ENCODE results near the gene CCDC69.

CCDC69 gene

GRCh38 chr5:151158287-151158661, 65.6 kb downstream of the CCDC69 start:
- DNase-seq = no peak

DNA sequence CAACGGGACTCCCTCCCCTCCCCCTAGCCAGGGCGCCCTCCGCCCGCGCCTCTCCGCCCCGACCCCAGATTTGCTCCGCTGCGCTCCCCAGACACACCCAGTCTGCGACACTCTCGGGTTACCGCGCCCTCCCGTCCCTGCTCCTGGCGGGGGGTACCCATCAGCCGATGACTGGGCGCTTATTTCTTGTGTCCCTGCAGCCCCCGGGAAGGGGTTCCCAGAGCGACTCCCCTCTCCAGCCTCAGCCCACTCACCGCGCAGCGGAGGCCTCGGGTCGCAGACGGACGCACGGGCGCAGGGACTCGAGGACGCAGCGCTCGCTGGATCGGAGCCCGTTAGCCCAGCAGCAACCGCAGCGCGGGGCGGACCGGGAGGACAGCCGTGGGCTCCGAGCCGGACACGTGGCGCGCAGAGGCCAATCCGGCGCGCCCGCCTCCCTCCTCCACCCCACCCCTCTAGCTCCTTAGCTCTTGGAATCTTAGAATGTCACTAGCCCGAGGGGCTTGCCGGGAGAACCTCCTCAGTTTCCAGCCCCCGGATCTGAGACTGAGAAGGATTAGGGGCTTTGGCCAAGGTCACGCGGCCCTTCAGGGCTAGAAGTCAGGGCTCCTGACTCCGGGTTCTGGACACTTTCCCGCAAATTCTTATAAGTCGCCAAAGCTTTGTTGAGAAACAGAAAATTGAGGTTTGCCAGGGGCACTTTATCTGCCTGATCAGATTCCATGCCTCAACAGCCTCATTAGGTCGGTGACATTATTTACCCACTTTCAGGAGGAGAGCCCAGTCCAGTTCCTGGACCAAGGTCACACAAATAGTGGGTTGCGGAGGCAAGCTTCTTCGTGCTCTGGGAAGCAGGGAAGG, 66.2 kb downstream of the CCDC69 start, which contains the start of gene ANXA6:
Gene ANXA6, minus strand, starts transcription at position 354 of the 861 bp plus-strand sequence. CDS start 9,878 bp downstream, outside the sequence.
- peak; percentile 84 for DNase-seq

- peak; percentile 13 for DNase-seq
Observed at GRCh38 chr5:151156507-151157420, 67.1 kb downstream of the CCDC69 start.

- peak; percentile 26 for DNase-seq
Observed at GRCh38 chr5:151155775-151156506, 68.0 kb downstream of the CCDC69 start.

GRCh38 chr5:151154931-151155774, 68.7 kb downstream of the CCDC69 start:
- no peak for DNase-seq

DNA sequence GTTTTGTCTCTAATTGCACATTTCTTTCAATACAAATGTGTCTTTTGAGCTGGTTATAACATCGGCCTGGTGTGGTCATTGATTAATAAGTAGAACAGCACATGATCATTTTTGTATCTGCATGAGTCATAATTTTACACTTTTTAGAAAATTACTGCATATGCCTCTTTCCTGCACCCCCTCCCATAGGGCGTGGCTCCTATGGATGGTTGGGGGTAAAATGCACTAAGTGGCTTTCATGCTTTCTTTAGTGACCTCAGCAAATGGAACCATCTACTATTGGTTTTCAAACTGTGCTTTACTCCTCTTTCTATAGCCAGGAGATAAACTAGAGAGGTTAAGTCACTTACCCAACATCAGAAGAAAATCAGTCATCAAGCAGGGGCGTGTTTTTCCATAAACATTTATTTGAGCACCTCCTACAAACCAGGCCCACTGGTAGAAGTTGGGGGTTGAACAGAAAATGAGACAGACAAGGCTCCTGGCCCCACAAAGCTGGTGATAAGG, 70.1 kb downstream of the CCDC69 start:
- DNase-seq = no peak

GRCh38 chr5:151153300-151153699, 70.6 kb downstream of the CCDC69 start:
- no peak for DNase-seq

DNA sequence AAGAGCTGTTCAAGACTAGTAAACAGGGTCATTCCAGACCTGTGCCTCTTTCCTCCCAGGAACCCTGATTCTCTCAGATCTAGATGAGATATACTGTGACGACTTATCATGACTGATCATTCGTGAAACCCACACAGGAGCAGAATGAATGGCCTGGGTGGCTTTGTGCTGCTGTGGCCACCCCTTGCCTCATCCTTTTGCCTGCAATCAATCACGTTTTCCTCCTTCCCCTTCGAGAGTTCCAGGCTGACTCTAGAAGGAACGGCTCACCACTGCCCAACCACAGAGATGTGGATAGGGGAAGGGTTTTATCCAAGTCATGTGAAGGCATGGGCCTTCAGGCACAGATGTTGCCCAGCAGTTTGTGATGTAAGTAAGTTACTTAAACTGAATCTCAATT, 72.1 kb downstream of the CCDC69 start:
- no peak for DNase-seq

- no peak for DNase-seq
Observed at GRCh38 chr5:151151263-151151660, 72.6 kb downstream of the CCDC69 start.

DNA sequence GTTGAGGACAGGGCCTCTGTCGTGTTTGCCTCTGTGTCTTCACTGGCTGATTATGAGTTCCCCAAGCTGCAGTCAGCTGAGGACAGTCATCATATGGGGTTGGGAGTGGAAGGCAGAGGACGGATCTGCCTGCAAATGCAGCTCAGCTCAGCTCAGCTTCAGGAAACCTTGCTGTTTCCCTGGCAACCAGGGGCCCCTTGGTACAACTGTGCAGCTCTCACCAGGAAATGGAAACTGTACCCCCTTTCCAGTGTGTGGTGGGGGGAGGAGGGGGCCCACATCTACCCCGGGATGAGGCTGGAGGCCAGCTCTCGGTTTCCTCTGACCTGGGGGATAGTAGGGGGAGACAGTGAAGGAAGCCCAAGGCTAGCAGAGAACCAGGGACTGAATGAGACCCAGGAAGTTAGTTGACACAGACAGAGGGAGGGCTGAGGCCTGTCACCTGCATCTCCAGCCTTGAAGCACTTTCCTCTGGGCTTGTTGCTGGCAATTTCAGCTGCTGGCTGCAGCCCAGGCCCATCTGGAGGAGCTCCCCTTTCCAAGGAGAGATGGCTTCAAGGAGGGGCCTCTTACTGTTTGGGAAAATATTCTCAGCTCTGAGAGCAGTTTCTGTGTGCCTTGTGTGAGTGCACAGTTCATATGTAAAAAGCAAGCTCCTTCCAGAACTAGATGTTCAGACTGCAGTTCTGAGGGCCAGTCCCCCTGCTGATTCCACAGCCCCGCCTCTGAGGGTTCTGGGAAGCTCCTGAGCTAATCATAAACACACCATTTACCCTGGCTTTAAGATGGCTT, 73.2 kb downstream of the CCDC69 start:
- DNase-seq = peak; percentile 91

GRCh38 chr5:151148583-151148982, 75.3 kb downstream of the CCDC69 start:
- no peak for DNase-seq

- DNase-seq = no peak
Observed at GRCh38 chr5:151147033-151147432, 76.9 kb downstream of the CCDC69 start.

DNA sequence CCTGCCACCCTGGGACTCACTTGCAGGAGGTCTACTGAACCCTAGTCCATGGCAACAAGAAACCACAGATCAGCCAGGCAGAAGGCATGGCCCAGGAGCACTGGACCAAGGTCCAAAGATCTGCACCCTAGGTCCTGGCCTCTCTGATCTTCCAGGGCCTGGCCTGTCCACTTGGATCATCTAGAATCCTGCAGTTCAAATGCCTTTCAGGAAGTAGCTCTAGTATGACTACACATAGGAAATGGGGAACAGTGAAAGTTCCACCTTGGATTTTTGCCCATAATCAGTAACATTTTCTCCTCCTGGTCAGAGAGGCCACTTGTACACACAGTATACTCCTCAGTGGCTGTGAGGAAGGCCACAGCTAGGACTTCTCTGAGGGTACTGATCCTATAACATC, 77.8 kb downstream of the CCDC69 start:
- DNase-seq = no peak

DNA sequence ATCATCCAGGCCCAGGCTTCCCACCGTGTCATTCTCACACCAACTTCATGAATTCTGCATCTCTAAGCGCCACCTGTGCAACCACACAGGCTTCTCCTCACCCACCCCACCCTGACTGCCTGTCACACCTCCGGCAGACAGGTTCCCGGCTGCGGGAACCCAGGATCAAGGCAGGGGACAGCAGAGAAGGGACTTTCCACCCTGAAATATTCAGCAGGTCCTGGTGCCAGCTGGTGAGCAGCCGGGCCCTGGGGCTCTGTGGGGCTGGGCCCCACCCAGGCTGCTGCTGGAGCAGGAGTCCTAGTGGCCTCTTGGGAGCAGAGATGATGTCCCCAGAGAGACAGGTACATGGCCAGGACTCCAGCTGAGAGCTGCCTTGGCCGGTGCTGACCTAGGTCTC, 79.0 kb downstream of the CCDC69 start:
- DNase-seq = no peak

GRCh38 chr5:151144275-151144674, 79.6 kb downstream of the CCDC69 start:
- no peak for DNase-seq

GRCh38 chr5:151143645-151144044, 80.2 kb downstream of the CCDC69 start:
- DNase-seq = no peak

GRCh38 chr5:151142933-151143332, 81.0 kb downstream of the CCDC69 start:
- no peak for DNase-seq

DNA sequence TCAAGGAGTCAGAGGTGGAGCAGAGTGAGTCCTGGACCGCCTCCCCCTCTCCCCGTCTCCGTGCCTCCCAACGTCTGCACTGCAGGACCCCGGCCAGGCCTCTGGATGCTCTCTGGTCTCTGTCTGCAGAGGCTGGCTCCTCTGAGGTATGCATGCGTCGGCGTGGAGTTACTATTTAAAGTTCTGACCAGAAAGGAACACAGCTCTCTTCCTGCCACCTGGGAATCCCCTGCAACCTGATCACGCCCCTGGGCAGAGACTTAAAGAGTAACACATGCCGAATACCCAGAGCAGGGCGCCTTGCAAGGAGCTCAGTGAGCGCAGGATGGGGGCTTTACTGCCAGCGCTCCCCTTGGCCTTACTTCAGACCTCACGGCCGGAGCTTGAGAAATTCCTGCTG, 82.4 kb downstream of the CCDC69 start:
- DNase-seq = no peak

DNA sequence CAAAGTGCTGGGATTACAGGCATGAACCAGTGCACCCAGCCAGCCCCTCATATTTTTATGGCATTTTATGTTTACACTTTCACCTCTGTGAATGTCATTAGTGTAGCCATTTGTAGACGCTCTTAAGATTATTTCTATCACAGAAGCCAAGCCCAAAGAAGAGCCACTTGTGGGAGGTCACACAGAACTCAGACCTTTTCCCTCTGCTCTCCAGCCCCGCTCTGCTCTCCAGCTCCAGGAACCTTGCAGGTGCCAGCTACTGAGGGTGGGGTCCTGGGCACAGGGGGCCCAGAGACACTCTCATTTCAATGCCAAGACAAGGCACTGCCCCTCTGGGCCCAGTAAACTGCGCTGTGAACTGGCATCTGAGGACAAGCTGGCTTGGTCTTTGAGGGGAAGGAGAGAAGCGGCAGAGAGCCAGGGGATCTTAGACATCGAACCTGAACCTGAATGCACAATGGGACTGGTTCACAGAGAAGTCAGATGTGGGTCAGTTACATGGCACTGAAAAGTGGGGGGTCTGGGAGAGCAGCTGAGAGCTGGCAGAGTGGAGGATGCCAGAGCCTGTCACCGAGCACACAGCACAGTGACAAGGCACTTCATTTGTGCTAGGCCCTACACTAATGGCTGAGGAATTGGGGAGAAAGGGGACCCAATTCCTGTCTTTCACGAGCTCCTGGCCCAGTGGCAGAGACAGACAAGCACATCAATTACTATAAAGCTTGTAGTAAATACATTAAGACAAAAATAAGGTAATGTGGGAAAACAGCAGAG, 83.0 kb downstream of the CCDC69 start:
- DNase-seq = no peak

GRCh38 chr5:151139646-151140045, 84.2 kb downstream of the CCDC69 start:
- DNase-seq = no peak
